HEK293 (cell line): ENCODE results near the gene MRC2.

Experiments used
- CTCF ChIA-PET: fragments of 350-600 bp; formaldehyde crosslinking; extraction: SDS; loops from one replicate; lab custom pipeline; 2021; ENCODE audit warnings: antibody characterized with exemption; lab: Yijun Ruan, JAX
- POLR2A ChIA-PET: fragments of 300-600 bp; formaldehyde crosslinking; extraction: SDS; loops from one replicate; lab custom pipeline; 2020; ENCODE audit warnings: antibody characterized with exemption, inconsistent platforms; lab: Yijun Ruan, JAX
- H3K27ac ChIP-seq: fragments of 200-500 bp; sonication (Bioruptor generic); 2 replicates; pipeline ENCODE4 v1.5.1; 2014; ENCODE audit warnings: low read depth, low read length, control low read depth, inconsistent platforms; ENCODE audit errors: extremely low read depth
- H3K36me3 ChIP-seq, 2 experiments: fragments of 200-500 bp in 1 of 2; sonication (Bioruptor generic) in 1 of 2; 1 replicate in 1 of 2; 2 replicates in 1 of 2; pipeline ENCODE4 v1.5.1; 2014 to 2017; ENCODE audit warnings: inconsistent platforms in 2 of 2, low read length in 2 of 2; ENCODE audit not compliant: control insufficient read depth in 2 of 2, insufficient read depth in 1 of 2
- H3K4me1 ChIP-seq: fragments of 200-500 bp; sonication (Bioruptor generic); 2 replicates; pipeline ENCODE4 v1.5.1; 2014; ENCODE audit warnings: mild to moderate bottlenecking, low read length, inconsistent platforms; ENCODE audit not compliant: control insufficient read depth, insufficient read depth
- H3K4me3 ChIP-seq: 2 replicates; pipeline ENCODE4 v1.5.1; 2011; ENCODE audit warnings: low read depth, mild to moderate bottlenecking, control low read depth, low read length, moderate library complexity
- H3K9me3 ChIP-seq: fragments of 200-500 bp; sonication (Bioruptor generic); 2 replicates; pipeline ENCODE4 v1.5.1; 2014; ENCODE audit warnings: low read depth, low read length, inconsistent platforms; ENCODE audit not compliant: control insufficient read depth, insufficient read depth
- AEBP2 ChIP-seq: fragments of 450-650 bp; formaldehyde crosslinking; IDR thresholded peaks from 2 replicates; pipeline ENCODE4 v1.5.1; 2016; ENCODE audit warnings: missing biosample characterization, missing genetic modification characterization, borderline replicate concordance
- BCL11B ChIP-seq: fragments of 450-650 bp; formaldehyde crosslinking; IDR thresholded peaks from 2 replicates; pipeline ENCODE4 v1.5.1; 2016; ENCODE audit warnings: low read depth, missing biosample characterization, missing genetic modification characterization
- GFI1B ChIP-seq: fragments of 450-650 bp; formaldehyde crosslinking; IDR thresholded peaks from 2 replicates; pipeline ENCODE4 v1.5.1; 2016; ENCODE audit warnings: missing biosample characterization, missing genetic modification characterization
- GLIS2 ChIP-seq: fragments of 450-650 bp; formaldehyde crosslinking; IDR thresholded peaks from 2 replicates; pipeline ENCODE4 v1.5.1; 2016; ENCODE audit warnings: missing biosample characterization, missing genetic modification characterization
- KLF8 ChIP-seq: fragments of 450-650 bp; formaldehyde crosslinking; IDR thresholded peaks from 2 replicates; pipeline ENCODE4 v1.5.1; 2016; ENCODE audit warnings: missing biosample characterization, missing genetic modification characterization
- PATZ1 ChIP-seq: fragments of 450-650 bp; formaldehyde crosslinking; IDR thresholded peaks from 2 replicates; pipeline ENCODE4 v1.5.1; 2016; ENCODE audit warnings: missing biosample characterization, missing genetic modification characterization
- RBAK ChIP-seq: fragments of 450-650 bp; formaldehyde crosslinking; IDR thresholded peaks from 2 replicates; pipeline ENCODE4 v1.5.1; 2016; ENCODE audit warnings: missing biosample characterization, missing genetic modification characterization
- SP2 ChIP-seq: fragments of 450-650 bp; formaldehyde crosslinking; IDR thresholded peaks from 2 replicates; pipeline ENCODE4 v1.5.1; 2016; ENCODE audit warnings: missing biosample characterization, missing genetic modification characterization
- TCF7L2 ChIP-seq: IDR thresholded peaks from 2 replicates; pipeline ENCODE4 v1.6.1; 2011; ENCODE audit warnings: low read depth, mild to moderate bottlenecking, inconsistent platforms, low read length, moderate library complexity, borderline replicate concordance
- ZNF132 ChIP-seq: fragments of 450-650 bp; formaldehyde crosslinking; IDR thresholded peaks from 2 replicates; pipeline ENCODE4 v1.5.1; 2017; ENCODE audit warnings: missing biosample characterization, missing genetic modification characterization, borderline replicate concordance
- ZNF175 ChIP-seq: fragments of 450-650 bp; formaldehyde crosslinking; IDR thresholded peaks from 2 replicates; pipeline ENCODE4 v1.5.1; 2016; ENCODE audit warnings: missing biosample characterization, missing genetic modification characterization
- ZNF184 ChIP-seq: fragments of 450-650 bp; IDR thresholded peaks from 2 replicates; pipeline ENCODE4 v1.5.1; 2018; ENCODE audit warnings: missing biosample characterization, mild to moderate bottlenecking, missing genetic modification characterization
- ZNF274 ChIP-seq, 2 experiments: fragments of 200-500 bp in 1 of 2; fragments of 450-650 bp in 1 of 2; sonication (Bioruptor generic) in 1 of 2; formaldehyde crosslinking in 1 of 2; IDR thresholded peaks; 2 replicates each; pipeline versions ENCODE4 v1.5.1 to v1.6.1; 2014 to 2016; ENCODE audit warnings: borderline replicate concordance in 1 of 2, inconsistent platforms in 1 of 2, low read length in 1 of 2, missing biosample characterization in 1 of 2, missing genetic modification characterization in 1 of 2
- ZNF302 ChIP-seq: fragments of 450-650 bp; formaldehyde crosslinking; IDR thresholded peaks from 2 replicates; pipeline ENCODE4 v1.5.1; 2016; ENCODE audit warnings: missing biosample characterization, missing genetic modification characterization, low read depth
- ZNF350 ChIP-seq: fragments of 450-650 bp; formaldehyde crosslinking; IDR thresholded peaks from 2 replicates; pipeline ENCODE4 v1.5.0; 2017; ENCODE audit warnings: missing biosample characterization, mild to moderate bottlenecking, missing genetic modification characterization
- ZNF416 ChIP-seq: fragments of 450-650 bp; formaldehyde crosslinking; IDR thresholded peaks from 2 replicates; pipeline ENCODE4 v1.5.1; 2016; ENCODE audit warnings: missing biosample characterization, missing genetic modification characterization
- ZNF473 ChIP-seq: fragments of 450-650 bp; formaldehyde crosslinking; IDR thresholded peaks from 2 replicates; pipeline ENCODE4 v1.5.1; 2017; ENCODE audit warnings: missing biosample characterization, missing genetic modification characterization
- ZNF529 ChIP-seq: fragments of 450-650 bp; formaldehyde crosslinking; IDR thresholded peaks from 2 replicates; pipeline ENCODE4 v1.5.1; 2017; ENCODE audit warnings: missing genetic modification characterization, missing biosample characterization; ENCODE audit not compliant: insufficient replicate concordance
- ZNF548 ChIP-seq: fragments of 450-650 bp; formaldehyde crosslinking; IDR thresholded peaks from 2 replicates; pipeline ENCODE4 v1.5.1; 2016; ENCODE audit warnings: missing biosample characterization, missing genetic modification characterization
- ZNF629 ChIP-seq: fragments of 450-650 bp; formaldehyde crosslinking; IDR thresholded peaks from 2 replicates; pipeline ENCODE4 v1.5.1; 2017; ENCODE audit warnings: missing biosample characterization, missing genetic modification characterization
- ZNF692 ChIP-seq: fragments of 450-650 bp; formaldehyde crosslinking; IDR thresholded peaks from 2 replicates; pipeline ENCODE4 v1.5.1; 2016; ENCODE audit warnings: missing biosample characterization, missing genetic modification characterization
- ZNF76 ChIP-seq: fragments of 450-650 bp; formaldehyde crosslinking; IDR thresholded peaks from 2 replicates; pipeline ENCODE4; 2016; ENCODE audit warnings: low read depth, missing biosample characterization, missing genetic modification characterization, borderline replicate concordance
- ZNF776 ChIP-seq: fragments of 450-650 bp; formaldehyde crosslinking; IDR thresholded peaks from 2 replicates; pipeline ENCODE4 v1.5.0; 2017; ENCODE audit warnings: missing biosample characterization, missing genetic modification characterization, borderline replicate concordance
- ZNF792 ChIP-seq: fragments of 450-650 bp; formaldehyde crosslinking; IDR thresholded peaks from 2 replicates; pipeline ENCODE4 v1.5.1; 2016; ENCODE audit warnings: missing biosample characterization, missing genetic modification characterization
- ZNF830 ChIP-seq: fragments of 450-650 bp; IDR thresholded peaks from 2 replicates; pipeline ENCODE4 v1.5.0; 2018; ENCODE audit warnings: missing biosample characterization, missing genetic modification characterization, low read depth, mild to moderate bottlenecking, moderate library complexity
- ZNF837 ChIP-seq: fragments of 450-650 bp; formaldehyde crosslinking; IDR thresholded peaks from 2 replicates; pipeline ENCODE4 v1.5.1; 2016; ENCODE audit warnings: missing biosample characterization, missing genetic modification characterization
- ZSCAN5A ChIP-seq: fragments of 450-650 bp; formaldehyde crosslinking; IDR thresholded peaks from 2 replicates; pipeline ENCODE4 v1.5.1; 2016; ENCODE audit warnings: missing biosample characterization, missing genetic modification characterization

MRC2 gene

DNA sequence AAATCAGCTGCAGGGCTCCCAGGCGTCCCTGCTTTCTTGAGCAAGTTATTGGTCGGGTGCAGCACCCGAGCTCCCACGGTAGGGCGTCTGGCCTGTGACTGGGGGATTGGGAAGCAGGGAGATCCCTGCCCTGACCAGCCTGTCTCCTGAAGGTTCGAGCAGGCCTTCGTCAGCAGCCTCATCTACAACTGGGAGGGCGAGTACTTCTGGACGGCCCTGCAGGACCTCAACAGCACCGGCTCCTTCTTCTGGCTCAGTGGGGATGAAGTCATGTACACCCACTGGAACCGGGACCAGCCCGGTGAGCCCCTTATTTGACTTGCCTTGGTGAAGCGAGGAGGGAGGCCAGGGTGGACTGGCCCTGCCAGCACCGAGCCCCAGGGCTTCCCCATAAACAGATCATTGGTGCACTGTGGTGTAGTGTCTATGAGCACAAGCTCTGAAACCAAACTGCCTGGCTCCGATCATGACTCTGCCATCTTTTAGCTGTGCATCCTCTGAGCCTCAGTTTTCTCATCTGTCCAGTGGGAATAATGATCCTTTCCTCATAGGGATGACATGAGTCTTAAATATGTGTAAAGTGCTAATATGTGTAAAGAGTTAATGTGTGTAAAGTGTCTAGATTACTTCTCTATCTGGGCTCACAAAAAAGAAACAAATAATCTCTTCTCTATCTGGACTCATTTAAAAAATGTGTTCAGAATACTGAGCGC is 48.9 kb downstream of the MRC2 start:
- ChIA-PET CTCF (interaction anchor here (0.5 to 1.0 kb wide), 2 partner anchors 294 to 730 kb away, joined by 3 to 4 read pairs; no protein-coding TSS in a partner anchor), POLR2A (no interaction called here)
- Histone ChIP-seq H3K4me3 (no peak overlapping the region), H3K4me1 (no peaks in the 10 kb centered on the region), H3K36me3 (peaks cover 0 to 84% of the 10 kb centered on the region in 2 experiments; a peak in 1 of 3 replicates), H3K9me3 (no peaks in the 10 kb centered on the region), H3K27ac (no peak overlapping the region)
- TF ChIP-seq ZNF302 (tag by site-specific recombination) (no peak), BCL11B (tag by site-specific recombination) (no peak), ZNF350 (tag by site-specific recombination) (no peak), ZSCAN5A (tag by site-specific recombination) (no peak), ZNF548 (tag by site-specific recombination) (no peak), AEBP2 (tag by site-specific recombination) (no peak), ZNF132 (tag by site-specific recombination) (no peak), ZNF837 (tag by site-specific recombination) (no peak), ZNF473 (tag by site-specific recombination) (no peak), ZNF529 (tag by site-specific recombination) (no peak), TCF7L2 (no peak), ZNF776 (tag by site-specific recombination) (no peak), PATZ1 (tag by site-specific recombination) (no peak), ZNF175 (tag by site-specific recombination) (no peak), ZNF416 (tag by site-specific recombination) (no peak), ZNF184 (no peak), ZNF76 (tag by site-specific recombination) (no peak), ZNF830 (no peak)

- Histone ChIP-seq H3K9me3 (no peaks in the 10 kb centered on the region), H3K4me3 (no peak overlapping the region), H3K27ac (no peak overlapping the region), H3K4me1 (no peaks in the 10 kb centered on the region), H3K36me3 (peaks cover 0 to 84% of the 10 kb centered on the region in 2 experiments; a peak in 1 of 3 replicates)
- TF ChIP-seq KLF8 (no peak), RBAK (tag by site-specific recombination) (no peak), ZNF792 (no peak), ZNF274 (IDR thresholded peaks at IDR 0.05; ENCODE audit: low read length) (no peak), ZNF274 (tag by site-specific recombination; IDR thresholded peaks at IDR 0.05; ENCODE audit: borderline replicate concordance) (no peak), SP2 (no peak), ZNF692 (tag by site-specific recombination) (no peak), GLIS2 (tag by site-specific recombination) (no peak), GFI1B (tag by site-specific recombination) (no peak), ZNF629 (tag by site-specific recombination) (no peak)
- CTCF ChIA-PET = interaction anchor here (0.5 to 1.0 kb wide), 2 partner anchors 293 to 729 kb away, joined by 3 to 4 read pairs; no protein-coding TSS in a partner anchor
- POLR2A ChIA-PET = no interaction called here
Measured at GRCh38 chr17:62676952-62677596, 49.6 kb downstream of the MRC2 start.
